Osteoblast (primary cell): Measurements from ENCODE around the gene SH3TC1. TPM values are rescaled to one million over a fixed set of nuclear protein-coding genes. Genes with fewer than 3 reads are reported as not detected.

ENCODE experiments used
- DNase-seq: peaks from one replicate; pipeline ENCODE4 v3.0.0; 2011; ENCODE audit warnings: low spot score, mixed read lengths; ENCODE audit not compliant: insufficient read length; ENCODE audit errors: missing footprints
- H2AFZ ChIP-seq: 2 replicates; pipeline ENCODE4 v1.6.0; 2011; ENCODE audit warnings: mild to moderate bottlenecking, low read length
- H3K27ac ChIP-seq: 2 replicates; pipeline ENCODE4 v1.5.1; 2011; ENCODE audit warnings: mild to moderate bottlenecking, low read depth, low read length, moderate library complexity
- H3K27me3 ChIP-seq: 2 replicates; pipeline ENCODE4 v1.6.0; 2012; ENCODE audit warnings: mild to moderate bottlenecking, control low read depth, inconsistent platforms, low read length, moderate library complexity; ENCODE audit not compliant: insufficient read depth
- H3K36me3 ChIP-seq: 2 replicates; pipeline ENCODE4 v1.5.1; 2011; ENCODE audit warnings: mild to moderate bottlenecking, low read length, control low read depth, moderate library complexity; ENCODE audit not compliant: insufficient read depth
- H3K4me1 ChIP-seq: 2 replicates; pipeline ENCODE4 v1.5.1; 2011; ENCODE audit warnings: mild to moderate bottlenecking, low read length, control low read depth, moderate library complexity; ENCODE audit not compliant: insufficient read depth
- H3K4me2 ChIP-seq: 2 replicates; pipeline ENCODE4 v1.6.0; 2011; ENCODE audit warnings: mild to moderate bottlenecking, low read length; ENCODE audit not compliant: insufficient read depth
- H3K4me3 ChIP-seq: fragments of 200-600 bp; sonication (generic); 3 replicates; pipeline ENCODE4 v1.5.1; 2012; ENCODE audit warnings: mild to moderate bottlenecking, low read length, inconsistent platforms; ENCODE audit not compliant: insufficient read depth
- H3K79me2 ChIP-seq: 2 replicates; pipeline ENCODE4 v1.6.0; 2012; ENCODE audit warnings: mild to moderate bottlenecking, low read length, control low read depth, inconsistent platforms; ENCODE audit not compliant: insufficient read depth
- H3K9me3 ChIP-seq: 2 replicates; pipeline ENCODE4 v1.5.1; 2011; ENCODE audit warnings: low read depth, low read length, control low read depth
- H4K20me1 ChIP-seq: 2 replicates; pipeline ENCODE4 v1.6.0; 2012; ENCODE audit warnings: mild to moderate bottlenecking, low read length, control low read depth; ENCODE audit not compliant: insufficient read depth
- CTCF ChIP-seq: IDR thresholded peaks from 2 replicates; pipeline ENCODE4 v1.5.1; 2011; ENCODE audit warnings: mild to moderate bottlenecking, low read depth, low read length, moderate library complexity; ENCODE audit errors: extremely low read depth
- total RNA-seq: library from RNA; depleted of rRNA; stranded (reverse); fragments of >200 nt; gene quantifications from 2 replicates; pipeline ENCODE4 v1.2.3, GENCODE V29; 2012

The SH3TC1 gene
- total RNA-seq, 1 donor: 3.6 TPM

- H3K79me2 ChIP-seq: peaks cover 28% of the 10 kb centered on the region
- H3K27me3 ChIP-seq: no peaks in the 10 kb centered on the region
- H3K4me2 ChIP-seq: peak overlapping the region; percentile 90
- H3K4me1 ChIP-seq: peaks cover 26% of the 10 kb centered on the region
- peak overlapping the region; percentile 65 for H3K27ac ChIP-seq
- TF ChIP-seq CTCF: no peak
- H2AFZ ChIP-seq: peak overlapping the region; percentile 73
- H4K20me1 ChIP-seq: peaks cover 19% of the 10 kb centered on the region
- DNase-seq: peak; percentile 98
- peak overlapping the region; percentile 76 for H3K4me3 ChIP-seq
- no peaks in the 10 kb centered on the region for H3K36me3 ChIP-seq
- no peaks in the 10 kb centered on the region for H3K9me3 ChIP-seq
Measured at GRCh38 chr4:8200302-8200975, 1.3 kb downstream of the SH3TC1 start.

- Histone ChIP-seq H3K4me3 (peak overlapping the region; percentile 76), H3K9me3 (no peaks in the 10 kb centered on the region), H3K4me1 (peaks cover 26% of the 10 kb centered on the region), H3K27ac (no peak overlapping the region), H3K79me2 (peaks cover 28% of the 10 kb centered on the region), H3K36me3 (no peaks in the 10 kb centered on the region), H3K27me3 (no peaks in the 10 kb centered on the region), H2AFZ (no peak overlapping the region), H4K20me1 (peaks cover 19% of the 10 kb centered on the region), H3K4me2 (peak overlapping the region; percentile 90)
- no peak for TF ChIP-seq CTCF
- DNase-seq: no peak
Measured at GRCh38 chr4:8201321-8201781, 2.3 kb downstream of the SH3TC1 start.

GRCh38 chr4:8202108-8203051 is 3.3 kb downstream of the SH3TC1 start:
- no peak overlapping the region for H3K4me2 ChIP-seq
- H4K20me1 ChIP-seq: peaks cover 19% of the 10 kb centered on the region
- peaks cover 26% of the 10 kb centered on the region for H3K4me1 ChIP-seq
- no peaks in the 10 kb centered on the region for H3K9me3 ChIP-seq
- H3K4me3 ChIP-seq: no peak overlapping the region
- no peak for DNase-seq
- no peaks in the 10 kb centered on the region for H3K36me3 ChIP-seq
- H2AFZ ChIP-seq: no peak overlapping the region
- TF ChIP-seq CTCF: no peak
- no peak overlapping the region for H3K27ac ChIP-seq
- H3K27me3 ChIP-seq: no peaks in the 10 kb centered on the region
- peaks cover 28% of the 10 kb centered on the region for H3K79me2 ChIP-seq

- no peak for TF ChIP-seq CTCF
- Histone ChIP-seq H3K36me3 (peaks cover 5% of the 10 kb centered on the region), H4K20me1 (peaks cover 22% of the 10 kb centered on the region), H3K4me3 (no peak overlapping the region), H3K4me2 (no peak overlapping the region), H3K9me3 (no peaks in the 10 kb centered on the region), H3K4me1 (peaks cover 26% of the 10 kb centered on the region), H3K27ac (no peak overlapping the region), H2AFZ (no peak overlapping the region), H3K79me2 (peaks cover 28% of the 10 kb centered on the region), H3K27me3 (no peaks in the 10 kb centered on the region)
- DNase-seq: no peak
Measured at GRCh38 chr4:8203052-8203401, 3.9 kb downstream of the SH3TC1 start.
